CD4-positive, alpha-beta T cell treated with Interleukin-21 for 1 hour (primary cell): ENCODE data around the gene COBLL1.
A peak's percentile ranks its signal among the peaks of the same experiment; 100 is the strongest.

ENCODE experiments used
- DNase-seq: peaks from one replicate; pipeline ENCODE4 v3.0.0-alpha.2; 2020

The COBLL1 gene

GRCh38 chr2:164754157-164755093 lies 87.2 kb downstream of the COBLL1 start:
- no peak for DNase-seq

- no peak for DNase-seq
Measured at GRCh38 chr2:164752956-164753355, 88.7 kb downstream of the COBLL1 start.

GRCh38 chr2:164747783-164748433 lies 93.7 kb downstream of the COBLL1 start:
- no peak for DNase-seq

- DNase-seq, result no peak
Measured at GRCh38 chr2:164747140-164747539, 94.5 kb downstream of the COBLL1 start.

GRCh38 chr2:164746713-164747112 lies 94.9 kb downstream of the COBLL1 start:
- no peak for DNase-seq

- no peak for DNase-seq
Measured at GRCh38 chr2:164745012-164745797, 96.4 kb downstream of the COBLL1 start.

GRCh38 chr2:164742738-164743317 lies 98.8 kb downstream of the COBLL1 start:
- no peak for DNase-seq

- DNase-seq, result no peak
Measured at GRCh38 chr2:164739966-164740365, 101.7 kb downstream of the COBLL1 start.

GRCh38 chr2:164737612-164738081 lies 104.0 kb downstream of the COBLL1 start:
- DNase-seq, result peak; percentile 9

- no peak for DNase-seq
Measured at GRCh38 chr2:164735309-164735919, 106.2 kb downstream of the COBLL1 start.

- DNase-seq, result no peak
Measured at GRCh38 chr2:164734196-164734595, 107.4 kb downstream of the COBLL1 start.

- DNase-seq, result no peak
Measured at GRCh38 chr2:164725542-164725941, 116.1 kb downstream of the COBLL1 start.

GRCh38 chr2:164722616-164723338 lies 118.8 kb downstream of the COBLL1 start:
- peak; percentile 2 for DNase-seq

- DNase-seq, result no peak
Measured at GRCh38 chr2:164721430-164721829, 120.2 kb downstream of the COBLL1 start.

- no peak for DNase-seq
Measured at GRCh38 chr2:164719996-164720941, 121.4 kb downstream of the COBLL1 start.

- no peak for DNase-seq
Measured at GRCh38 chr2:164717000-164717803, 124.4 kb downstream of the COBLL1 start.

- DNase-seq, result no peak
Measured at GRCh38 chr2:164714471-164714870, 127.2 kb downstream of the COBLL1 start.

GRCh38 chr2:164711766-164712138 lies 129.9 kb downstream of the COBLL1 start:
- no peak for DNase-seq
